HEK293T (cell line): ENCODE data around the gene BFSP2.

ENCODE experiments used
- ELF4 ChIP-seq: fragments of 450-650 bp; IDR thresholded peaks from 2 replicates; pipeline ENCODE4 v1.6.1; 2017; ENCODE audit warnings: antibody characterized with exemption
- FOXA1 ChIP-seq: fragments of 450-650 bp; IDR thresholded peaks from 2 replicates; pipeline ENCODE4 v1.6.1; 2016; ENCODE audit warnings: mild to moderate bottlenecking
- L3MBTL2 ChIP-seq: fragments of 450-650 bp; conservative IDR thresholded peaks from 2 replicates; pipeline ENCODE4 v1.6.1; 2016; ENCODE audit warnings: mild to moderate bottlenecking
- NFRKB ChIP-seq: fragments of 450-650 bp; IDR thresholded peaks from 2 replicates; pipeline ENCODE4 v1.6.1; 2016; ENCODE audit warnings: mild to moderate bottlenecking, moderate library complexity
- SUZ12 ChIP-seq: fragments of 450-650 bp; IDR thresholded peaks from 2 replicates; pipeline ENCODE4 v1.6.1; 2016; ENCODE audit warnings: mild to moderate bottlenecking
- ZNF384 ChIP-seq: fragments of 450-650 bp; IDR thresholded peaks from 2 replicates; pipeline ENCODE4 v1.6.1; 2016

GRCh38 chr3:133463347-133463860 lies 63.5 kb downstream of the BFSP2 start:
- TF ChIP-seq NFRKB (no peak), ELF4 (no peak), ZNF384 (no peak), L3MBTL2 (no peak), FOXA1 (no peak), SUZ12 (no peak)
